ENCODE data around the gene PKDREJ. TPM values are rescaled to one million over a fixed set of nuclear protein-coding genes. Genes with fewer than 3 reads are reported as not detected.

Gene PKDREJ
- total and polyA plus RNA-seq, 12 donors, result 0.01 to 0.23 (median 0.10) TPM; not detected in 1

DNA sequence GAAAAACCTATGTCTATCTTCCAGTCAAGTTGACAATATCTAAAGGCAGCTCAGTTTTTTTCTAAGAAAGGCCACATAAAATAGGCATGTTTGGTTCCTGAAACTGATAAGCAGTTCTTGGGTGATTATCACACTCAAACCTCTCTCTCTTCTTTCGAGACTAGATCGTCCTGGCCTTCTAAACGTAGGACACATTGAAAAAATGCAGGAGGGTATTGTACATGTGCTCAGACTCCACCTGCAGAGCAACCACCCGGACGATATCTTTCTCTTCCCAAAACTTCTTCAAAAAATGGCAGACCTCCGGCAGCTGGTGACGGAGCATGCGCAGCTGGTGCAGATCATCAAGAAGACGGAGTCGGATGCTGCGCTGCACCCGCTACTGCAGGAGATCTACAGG, 28.2 kb downstream of the PKDREJ start:
- H3K27ac ChIP-seq, result peak overlapping the region in 5 of 10 donors; percentile 51 to 82 (median 76)
- H3K36me3 ChIP-seq, result peaks cover 0 to 69% (median 24%) of the 10 kb centered on the region in 9 donors
- TF ChIP-seq, protein P1, sequence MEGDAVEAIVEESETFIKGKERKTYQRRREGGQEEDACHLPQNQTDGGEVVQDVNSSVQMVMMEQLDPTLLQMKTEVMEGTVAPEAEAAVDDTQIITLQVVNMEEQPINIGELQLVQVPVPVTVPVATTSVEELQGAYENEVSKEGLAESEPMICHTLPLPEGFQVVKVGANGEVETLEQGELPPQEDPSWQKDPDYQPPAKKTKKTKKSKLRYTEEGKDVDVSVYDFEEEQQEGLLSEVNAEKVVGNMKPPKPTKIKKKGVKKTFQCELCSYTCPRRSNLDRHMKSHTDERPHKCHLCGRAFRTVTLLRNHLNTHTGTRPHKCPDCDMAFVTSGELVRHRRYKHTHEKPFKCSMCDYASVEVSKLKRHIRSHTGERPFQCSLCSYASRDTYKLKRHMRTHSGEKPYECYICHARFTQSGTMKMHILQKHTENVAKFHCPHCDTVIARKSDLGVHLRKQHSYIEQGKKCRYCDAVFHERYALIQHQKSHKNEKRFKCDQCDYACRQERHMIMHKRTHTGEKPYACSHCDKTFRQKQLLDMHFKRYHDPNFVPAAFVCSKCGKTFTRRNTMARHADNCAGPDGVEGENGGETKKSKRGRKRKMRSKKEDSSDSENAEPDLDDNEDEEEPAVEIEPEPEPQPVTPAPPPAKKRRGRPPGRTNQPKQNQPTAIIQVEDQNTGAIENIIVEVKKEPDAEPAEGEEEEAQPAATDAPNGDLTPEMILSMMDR (IDR thresholded peaks at IDR 0.05), result no peak
- ATAC-seq (no peak), DNase-seq (no peak)
- no peaks in the 10 kb centered on the region for H3K27me3 ChIP-seq
- no peaks in the 10 kb centered on the region for H3K9me3 ChIP-seq
- WGBS, 2 donors, result 87 to 88% methylated on average over 12 of the region's 12 CpGs
- intact Hi-C loops (cut with DNase I), result loop anchor here in 1 of 10 donors (5.0 kb wide), 1 partner anchor 38 kb away; no protein-coding TSS in a partner anchor
- no peak overlapping the region for H3K4me3 ChIP-seq
- peaks cover 5 to 53% (median 16%) of the 10 kb centered on the region in 9 donors for H3K4me1 ChIP-seq

DNA sequence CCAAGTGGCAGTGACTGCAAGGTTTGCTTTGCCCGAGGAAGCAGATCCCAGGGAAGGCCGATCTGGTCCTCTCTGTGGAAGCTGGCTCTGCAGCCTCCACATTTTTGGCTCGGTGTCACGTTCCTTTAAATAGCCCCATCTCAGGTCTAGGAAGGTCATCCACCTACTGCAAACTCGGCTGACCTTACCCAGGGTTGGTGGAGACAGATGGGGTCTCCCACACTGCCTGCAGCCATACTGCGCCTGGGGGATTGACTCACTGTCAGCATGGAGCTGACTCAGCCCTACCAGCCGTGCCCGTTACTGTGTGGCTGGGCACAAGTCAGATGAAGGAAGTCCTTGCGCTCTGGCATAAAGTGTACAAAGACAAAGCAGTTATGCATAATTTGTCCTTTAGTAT, 29.9 kb downstream of the PKDREJ start:
- TF ChIP-seq, protein P1 (IDR thresholded peaks at IDR 0.05), result no peak
- intact Hi-C loops (cut with DNase I), result no loop called here
- no peaks in the 10 kb centered on the region for H3K27me3 ChIP-seq
- peaks cover 0 to 64% (median 17%) of the 10 kb centered on the region in 9 donors for H3K36me3 ChIP-seq
- H3K4me3 ChIP-seq, result no peak overlapping the region
- DNase-seq (peak; percentile 42 to 66), ATAC-seq (peak; percentile 74 to 96 (median 88))
- H3K27ac ChIP-seq, result peak overlapping the region in 9 of 10 donors; percentile 10 to 82 (median 62)
- WGBS, 2 donors, result 39 to 45% methylated on average over 9 of the region's 9 CpGs
- H3K4me1 ChIP-seq, result peaks cover under 1 to 38% (median 16%) of the 10 kb centered on the region in 9 donors
- H3K9me3 ChIP-seq, result no peaks in the 10 kb centered on the region

DNA sequence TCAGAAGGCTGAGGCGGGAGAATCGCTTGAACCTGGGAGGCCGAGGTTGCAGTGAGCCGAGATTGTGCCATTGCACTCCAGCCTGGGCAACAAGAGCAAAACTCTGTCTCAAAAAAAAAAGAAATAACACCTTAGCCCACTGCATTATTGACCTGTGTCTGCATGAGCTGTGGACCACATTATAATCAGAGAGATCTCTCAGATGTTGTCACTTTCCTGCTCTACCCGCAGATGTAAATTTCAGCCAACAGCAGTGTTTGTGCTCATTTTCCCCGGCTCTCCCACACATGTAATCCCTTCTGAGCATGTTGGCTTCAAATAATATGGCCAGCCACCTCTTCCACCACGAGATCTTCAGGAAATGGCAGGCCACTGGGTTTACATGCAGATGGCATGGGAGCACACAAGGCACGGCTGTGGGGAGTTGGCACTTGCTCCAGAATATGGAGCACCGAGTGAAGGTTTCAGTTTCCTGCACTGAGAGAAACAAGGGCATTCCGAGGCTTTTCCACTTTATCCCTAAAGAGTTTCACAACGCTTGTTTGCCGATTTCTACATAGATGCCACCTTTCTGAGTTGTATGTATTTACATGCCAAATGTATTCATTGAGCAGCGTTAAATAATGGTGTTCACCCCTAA, 32.8 kb downstream of the PKDREJ start:
- no peak overlapping the region for H3K27ac ChIP-seq
- TF ChIP-seq, protein P1 (IDR thresholded peaks at IDR 0.05), result no peak
- peaks cover 0 to 19% (median 8%) of the 10 kb centered on the region in 9 donors for H3K4me1 ChIP-seq
- no peak for ATAC-seq
- H3K4me3 ChIP-seq, result no peak overlapping the region
- 78 to 89% methylated on average over 13 of the region's 13 CpGs for WGBS, 2 donors
- no peak for DNase-seq
- no peaks in the 10 kb centered on the region for H3K27me3 ChIP-seq
- peaks cover 0 to 67% (median 20%) of the 10 kb centered on the region in 9 donors for H3K36me3 ChIP-seq
- intact Hi-C loops (cut with DNase I), result no loop called here
- no peaks in the 10 kb centered on the region for H3K9me3 ChIP-seq

DNA sequence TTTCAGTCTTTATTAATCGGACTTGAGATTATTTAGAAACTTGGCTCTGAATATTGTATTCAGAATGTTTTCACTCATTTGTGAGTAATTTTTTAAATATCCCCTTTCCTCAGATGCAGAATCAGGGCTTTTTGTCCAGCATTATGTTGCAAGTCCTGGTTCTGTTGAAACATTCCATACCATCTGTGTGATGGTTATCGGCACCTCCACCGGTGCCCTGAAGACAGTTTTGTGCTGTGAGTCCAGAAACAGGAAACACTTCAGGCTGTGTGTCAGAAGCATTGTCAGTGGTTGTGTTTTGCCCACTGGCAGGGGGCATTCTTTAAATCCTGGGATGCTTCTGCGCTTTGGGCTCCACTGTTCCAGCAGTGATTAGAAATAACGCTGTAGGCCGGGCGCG, 33.4 kb downstream of the PKDREJ start:
- Histone ChIP-seq H3K4me3 (no peak overlapping the region), H3K36me3 (peaks cover 0 to 65% (median 15%) of the 10 kb centered on the region in 9 donors), H3K4me1 (peaks cover 0 to 19% (median 8%) of the 10 kb centered on the region in 9 donors), H3K27me3 (no peaks in the 10 kb centered on the region), H3K9me3 (no peaks in the 10 kb centered on the region), H3K27ac (no peak overlapping the region)
- intact Hi-C loops (cut with DNase I), result no loop called here
- DNase-seq (no peak), ATAC-seq (no peak)
- WGBS, 2 donors, result 88 to 90% methylated on average over 8 of the region's 8 CpGs
- TF ChIP-seq, protein P1 (IDR thresholded peaks at IDR 0.05), result no peak

Data from heart right ventricle (tissue), 16 donors.